ENCODE results near the gene TOMM34. TPM values are rescaled to one million over a fixed set of nuclear protein-coding genes. Genes with fewer than 3 reads are reported as not detected.

TOMM34 gene
- total RNA-seq, 1 experiment from 2014 or later = 37.5 TPM

DNA sequence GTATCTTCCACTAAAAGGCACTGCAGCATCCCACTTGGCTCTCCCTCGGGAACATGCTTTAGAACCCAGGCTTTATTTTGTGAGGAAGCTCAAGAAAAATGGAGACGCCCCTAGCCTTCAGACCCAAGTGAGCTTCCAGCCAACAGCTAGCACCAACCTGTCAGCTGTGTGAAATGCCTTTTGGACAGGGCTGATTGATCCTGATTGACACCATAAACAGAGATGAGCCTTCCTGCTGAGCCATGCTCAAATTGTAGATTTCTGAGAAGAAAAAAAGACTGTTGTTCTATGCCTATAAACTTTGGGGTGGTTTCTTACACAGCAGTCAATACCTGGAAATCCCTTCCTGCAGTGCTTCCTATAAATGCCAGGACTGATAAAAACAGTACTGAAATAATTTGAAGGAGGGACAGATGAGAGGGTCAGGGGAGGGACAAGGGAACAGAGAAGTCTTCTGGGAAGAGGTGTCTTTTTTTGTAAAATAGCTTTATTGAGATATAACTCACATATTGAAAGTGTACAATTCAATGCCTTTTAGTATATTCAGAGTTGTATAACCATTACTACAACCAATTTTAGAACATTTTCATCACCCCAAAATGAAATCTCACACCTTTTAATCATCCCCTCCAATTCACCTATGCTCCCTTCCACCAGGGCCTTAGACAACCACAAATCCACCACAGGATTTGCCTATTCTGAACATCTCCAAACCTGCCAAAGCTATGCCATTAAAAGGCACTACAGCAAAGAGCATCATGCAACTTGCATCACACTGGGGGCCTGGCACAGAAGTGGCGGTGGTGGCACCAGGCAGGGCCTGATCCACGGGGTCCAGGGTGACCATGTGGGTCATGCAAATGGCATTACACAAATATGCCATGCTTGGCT is 3.4 kb upstream of the TOMM34 start:
- H4K8ac ChIP-seq (replicated peaks; ENCODE audit: insufficient read length, low read depth, low read length) = no peak overlapping the region
- no peaks in the 10 kb centered on the region for H4K20me1 ChIP-seq (ENCODE audit: control insufficient read depth, insufficient read depth, insufficient read length)
- no peak overlapping the region for H3K4me3 Mint-ChIP-seq

More for the DNA sequence above, 3.4 kb upstream of the TOMM34 start:
- Mint-ChIP-seq H3K4me1 (peaks cover 50 to 52% of the 10 kb centered on the region in 2 experiments), H3K36me3 (ENCODE audit: insufficient read depth in 1 of 3, low read depth in 3 of 3) (peaks cover 0 to 2% (median 2%) of the 10 kb centered on the region in 3 experiments; a peak in 2 of 7 replicates), H3K27me3 (ENCODE audit: low read depth) (peaks cover 44% of the 10 kb centered on the region), H3K27ac (no peak overlapping the region), H3K9me3 (no peaks in the 10 kb centered on the region; a peak in 2 of 5 replicates)
- H3K9ac ChIP-seq (ENCODE audit: extremely low read depth, insufficient read length, low read length) = no peak overlapping the region
- no peak overlapping the region for H2BK120ac ChIP-seq (ENCODE audit: low read depth, low read length, poor library complexity, severe bottlenecking)
- no peak overlapping the region for H4K91ac ChIP-seq (ENCODE audit: insufficient read length, low read depth, low read length)
- H3K27me3 ChIP-seq (ENCODE audit: insufficient read depth, low read length) = no peaks in the 10 kb centered on the region; the same call in 1 of the 2 replicates
- H4K5ac ChIP-seq (ENCODE audit: insufficient read length, low read depth, low read length) = no peak overlapping the region
- H2BK15ac ChIP-seq (ENCODE audit: low read depth, low read length) = no peak overlapping the region
- no peak overlapping the region for H3K56ac ChIP-seq (ENCODE audit: insufficient read length, low read depth, low read length)
- H3K23me2 ChIP-seq (ENCODE audit: insufficient read length, low read depth, low read length, poor library complexity, severe bottlenecking) = peaks cover 11% of the 10 kb centered on the region
- H3K23ac ChIP-seq (ENCODE audit: insufficient read length, low read depth, low read length) = no peak overlapping the region
- H2BK20ac ChIP-seq (ENCODE audit: low read depth, low read length, poor library complexity, severe bottlenecking) = no peak overlapping the region
- no peaks in the 10 kb centered on the region for H3K9me3 ChIP-seq (ENCODE audit: control insufficient read depth, low read depth, low read length)
- H3T11ph ChIP-seq (ENCODE audit: low read length) = no peak overlapping the region
- no peak overlapping the region for H2BK12ac ChIP-seq (ENCODE audit: insufficient read length, low read depth, low read length)
- no peak overlapping the region for H3K4ac ChIP-seq (ENCODE audit: low read depth, low read length)
- H2AFZ ChIP-seq (ENCODE audit: low read length) = no peak overlapping the region
- no peak overlapping the region for H3K4me2 ChIP-seq (ENCODE audit: insufficient read depth, insufficient read length, low read length)
- DNase-seq = no peak
- H3K18ac ChIP-seq (ENCODE audit: insufficient read length, low read depth, low read length) = no peak overlapping the region
- peaks cover 4% of the 10 kb centered on the region for H3K79me1 ChIP-seq (ENCODE audit: insufficient read depth, low read depth, low read length, poor library complexity, severe bottlenecking)
- no peak overlapping the region for H3K14ac ChIP-seq (ENCODE audit: insufficient read depth, low read length)
- TF ChIP-seq, protein P1, sequence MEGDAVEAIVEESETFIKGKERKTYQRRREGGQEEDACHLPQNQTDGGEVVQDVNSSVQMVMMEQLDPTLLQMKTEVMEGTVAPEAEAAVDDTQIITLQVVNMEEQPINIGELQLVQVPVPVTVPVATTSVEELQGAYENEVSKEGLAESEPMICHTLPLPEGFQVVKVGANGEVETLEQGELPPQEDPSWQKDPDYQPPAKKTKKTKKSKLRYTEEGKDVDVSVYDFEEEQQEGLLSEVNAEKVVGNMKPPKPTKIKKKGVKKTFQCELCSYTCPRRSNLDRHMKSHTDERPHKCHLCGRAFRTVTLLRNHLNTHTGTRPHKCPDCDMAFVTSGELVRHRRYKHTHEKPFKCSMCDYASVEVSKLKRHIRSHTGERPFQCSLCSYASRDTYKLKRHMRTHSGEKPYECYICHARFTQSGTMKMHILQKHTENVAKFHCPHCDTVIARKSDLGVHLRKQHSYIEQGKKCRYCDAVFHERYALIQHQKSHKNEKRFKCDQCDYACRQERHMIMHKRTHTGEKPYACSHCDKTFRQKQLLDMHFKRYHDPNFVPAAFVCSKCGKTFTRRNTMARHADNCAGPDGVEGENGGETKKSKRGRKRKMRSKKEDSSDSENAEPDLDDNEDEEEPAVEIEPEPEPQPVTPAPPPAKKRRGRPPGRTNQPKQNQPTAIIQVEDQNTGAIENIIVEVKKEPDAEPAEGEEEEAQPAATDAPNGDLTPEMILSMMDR (conservative IDR thresholded peaks at IDR 0.05) = no peak
- peaks cover 9% of the 10 kb centered on the region; the same call in 1 of the 2 replicates for H3K79me2 ChIP-seq (ENCODE audit: insufficient read depth, low read length)
- H2AK5ac ChIP-seq (ENCODE audit: insufficient read length, low read length) = no peak overlapping the region
- no peak overlapping the region for H2BK5ac ChIP-seq (ENCODE audit: insufficient read length, low read length)
- 0 out of 2 replicates have a peak, but pooled peaks cover 2% of the 10 kb centered on the region for H3K4me1 ChIP-seq (ENCODE audit: insufficient read depth, low read length)
- no peak overlapping the region for H3K27ac ChIP-seq (ENCODE audit: insufficient read length, low read depth, low read length)
- no CpG with 5 or more reads among the region's 4 CpGs for WGBS (ENCODE audit: extremely low coverage, insufficient read length, low lambda C conversion rate)
